ENCODE measurements around the gene TBC1D22A. TPM values are rescaled to one million over a fixed set of nuclear protein-coding genes. Genes with fewer than 3 reads are reported as not detected.
"Not testable (repeated sequence)": the region's sequence is repeated elsewhere in the genome, so short reads cannot be mapped to it uniquely, and the experiment has no call there.

TBC1D22A gene
- total and polyA plus RNA-seq, 8 donors: 13.3 to 53.1 (median 21.5) TPM

DNA sequence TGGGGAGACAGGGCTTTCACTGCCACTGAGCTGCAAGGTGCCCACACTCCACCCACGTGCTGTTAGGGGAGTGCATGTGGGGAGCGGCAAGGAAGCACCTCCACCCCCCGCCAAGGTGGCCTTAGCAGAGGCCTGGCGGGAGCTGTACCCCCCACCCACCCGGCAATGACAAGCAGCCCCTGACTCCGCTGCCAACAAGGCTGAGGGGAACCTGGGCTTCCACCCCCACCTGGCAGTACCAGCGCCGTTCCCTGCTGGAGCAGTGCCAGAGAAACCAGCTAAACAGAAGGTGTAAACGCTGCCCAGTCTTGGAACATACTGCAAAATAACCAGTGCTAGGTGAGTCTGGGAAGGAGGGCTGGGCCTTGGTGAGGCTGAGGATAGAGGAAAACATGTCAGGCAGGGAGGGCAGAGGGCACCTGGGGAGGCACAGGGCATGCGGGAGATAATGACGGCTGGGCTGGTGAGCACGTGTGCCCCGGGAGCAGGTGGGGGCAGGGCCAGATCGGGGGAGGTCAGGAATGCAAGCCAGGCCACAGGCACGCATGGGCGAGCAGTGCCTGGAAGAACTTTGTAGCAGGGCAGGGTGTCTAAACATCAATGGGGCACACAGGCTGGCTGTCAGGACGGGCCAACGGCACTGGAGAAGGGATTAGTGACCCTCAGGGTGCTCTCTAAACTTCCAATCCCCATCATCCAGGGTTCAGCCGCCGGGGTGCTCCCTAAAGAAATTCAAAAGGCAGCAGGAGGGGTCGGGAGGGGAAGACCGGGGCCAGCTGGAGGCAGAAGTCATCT is 31.0 kb upstream of the TBC1D22A start:
- peak; percentile 79 to 88 for DNase-seq
- Histone ChIP-seq H3K27me3 (no peaks in the 10 kb centered on the region), H3K36me3 (peaks cover 0 to 39% (median 5%) of the 10 kb centered on the region in 4 donors), H3K4me3 (no peak overlapping the region), H3K27ac (peak overlapping the region; percentile 52 to 77 (median 69)), H3K4me1 (peaks cover 74 to 99% (median 87%) of the 10 kb centered on the region in 4 donors), H3K9me3 (no peaks in the 10 kb centered on the region)
- WGBS, 5 donors: 28 to 50% (median 33%) methylated on average over 16 to 22 of the region's 22 CpGs
- intact Hi-C loops (cut with DNase I; ENCODE audit: low total_unique reads): no loop called here
- peak; percentile 11 to 60 (median 56) for TF ChIP-seq POLR2AphosphoS5 (IDR thresholded peaks at IDR 0.05)
- no peak for TF ChIP-seq POLR2A (IDR thresholded peaks at IDR 0.05)

- Histone ChIP-seq H3K9me3 (no peaks in the 10 kb centered on the region), H3K36me3 (peaks cover 0 to 33% (median 5%) of the 10 kb centered on the region in 4 donors), H3K27me3 (no peaks in the 10 kb centered on the region), H3K27ac (peak overlapping the region; percentile 52 to 77 (median 69)), H3K4me1 (peaks cover 74 to 100% (median 89%) of the 10 kb centered on the region in 4 donors), H3K4me3 (no peak overlapping the region)
- DNase-seq: no peak
- TF ChIP-seq EP300 (IDR thresholded peaks at IDR 0.05) (no peak), POLR2AphosphoS5 (IDR thresholded peaks at IDR 0.05) (no peak), POLR2A (IDR thresholded peaks at IDR 0.05) (no peak)
- TF ChIP-seq, protein P1, sequence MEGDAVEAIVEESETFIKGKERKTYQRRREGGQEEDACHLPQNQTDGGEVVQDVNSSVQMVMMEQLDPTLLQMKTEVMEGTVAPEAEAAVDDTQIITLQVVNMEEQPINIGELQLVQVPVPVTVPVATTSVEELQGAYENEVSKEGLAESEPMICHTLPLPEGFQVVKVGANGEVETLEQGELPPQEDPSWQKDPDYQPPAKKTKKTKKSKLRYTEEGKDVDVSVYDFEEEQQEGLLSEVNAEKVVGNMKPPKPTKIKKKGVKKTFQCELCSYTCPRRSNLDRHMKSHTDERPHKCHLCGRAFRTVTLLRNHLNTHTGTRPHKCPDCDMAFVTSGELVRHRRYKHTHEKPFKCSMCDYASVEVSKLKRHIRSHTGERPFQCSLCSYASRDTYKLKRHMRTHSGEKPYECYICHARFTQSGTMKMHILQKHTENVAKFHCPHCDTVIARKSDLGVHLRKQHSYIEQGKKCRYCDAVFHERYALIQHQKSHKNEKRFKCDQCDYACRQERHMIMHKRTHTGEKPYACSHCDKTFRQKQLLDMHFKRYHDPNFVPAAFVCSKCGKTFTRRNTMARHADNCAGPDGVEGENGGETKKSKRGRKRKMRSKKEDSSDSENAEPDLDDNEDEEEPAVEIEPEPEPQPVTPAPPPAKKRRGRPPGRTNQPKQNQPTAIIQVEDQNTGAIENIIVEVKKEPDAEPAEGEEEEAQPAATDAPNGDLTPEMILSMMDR (IDR thresholded peaks at IDR 0.05): no peak
- intact Hi-C loops (cut with DNase I; ENCODE audit: low total_unique reads): no loop called here
- 68 to 81% (median 70%) methylated on average over 14 of the region's 14 CpGs for WGBS, 5 donors
Measured at GRCh38 chr22:46732041-46732379, 30.4 kb upstream of the TBC1D22A start.

DNA sequence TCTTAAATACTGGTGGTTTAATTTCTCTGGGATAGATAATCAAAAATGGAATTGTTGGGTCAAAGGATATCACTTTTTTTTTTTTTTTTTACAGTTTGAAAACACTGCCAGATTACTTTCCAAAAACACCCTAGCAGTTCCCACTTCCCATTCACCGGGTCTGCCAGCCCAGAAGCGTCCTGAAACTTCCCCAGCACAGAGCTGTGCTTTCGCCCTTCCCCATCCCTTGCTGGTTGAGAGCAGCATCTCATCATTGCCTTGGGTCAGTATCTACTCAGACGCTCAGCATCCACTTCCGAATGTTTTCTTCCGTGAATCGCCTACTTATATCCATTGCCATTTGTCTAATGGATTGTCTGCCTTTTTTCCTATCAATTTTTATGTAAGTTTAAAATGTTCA is 29.9 kb upstream of the TBC1D22A start:
- 57 to 78% (median 62%) methylated on average over 7 of the region's 7 CpGs for WGBS, 5 donors
- peak overlapping the region in 3 of 5 donors; percentile 63 to 77 (median 74) for H3K27ac ChIP-seq
- intact Hi-C loops (cut with DNase I; ENCODE audit: low total_unique reads): no loop called here
- no peaks in the 10 kb centered on the region for H3K9me3 ChIP-seq
- no peak for DNase-seq
- peaks cover 79 to 99% (median 91%) of the 10 kb centered on the region in 4 donors for H3K4me1 ChIP-seq
- H3K27me3 ChIP-seq: no peaks in the 10 kb centered on the region
- no peak overlapping the region for H3K4me3 ChIP-seq
- H3K36me3 ChIP-seq: peaks cover 0 to 29% (median 5%) of the 10 kb centered on the region in 4 donors
- TF ChIP-seq POLR2AphosphoS5 (IDR thresholded peaks at IDR 0.05): no peak
- TF ChIP-seq, protein P1 (IDR thresholded peaks at IDR 0.05): no peak
- TF ChIP-seq EP300 (IDR thresholded peaks at IDR 0.05): no peak
- TF ChIP-seq POLR2A (IDR thresholded peaks at IDR 0.05): no peak

DNA sequence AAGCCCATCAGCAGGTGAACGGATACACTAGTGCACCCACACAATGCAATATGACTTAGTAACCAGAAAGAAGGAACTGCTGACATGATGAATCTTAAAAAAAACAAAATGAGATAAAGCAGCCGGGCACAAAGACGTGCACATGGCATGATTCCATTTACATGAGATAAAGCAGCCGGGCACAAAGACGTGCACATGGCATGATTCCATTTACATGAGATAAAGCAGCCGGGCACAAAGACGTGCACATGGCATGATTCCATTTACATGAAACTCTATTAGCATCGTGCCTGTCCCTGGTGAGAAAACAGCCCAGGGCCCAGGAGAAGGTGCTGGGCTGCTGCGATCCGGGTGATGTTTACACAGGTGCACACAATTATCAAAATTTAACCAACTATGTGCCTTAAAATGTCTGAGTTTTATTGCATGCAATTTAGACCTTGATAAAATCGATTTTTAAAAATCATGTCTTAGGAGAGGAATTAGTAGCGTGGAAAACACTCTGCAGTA is 28.2 kb upstream of the TBC1D22A start:
- TF ChIP-seq EP300 (IDR thresholded peaks at IDR 0.05): peak; percentile 37
- peak; percentile 44 to 74 (median 67) for TF ChIP-seq POLR2AphosphoS5 (IDR thresholded peaks at IDR 0.05)
- H3K36me3 ChIP-seq: peaks cover 0 to 15% (median 0%) of the 10 kb centered on the region in 4 donors
- DNase-seq; H3K27me3 ChIP-seq; H3K4me3 ChIP-seq; intact Hi-C loops (cut with DNase I; ENCODE audit: low total_unique reads); H3K9me3 ChIP-seq: not testable (repeated sequence)
- peaks cover 78 to 91% (median 87%) of the 10 kb centered on the region in 4 donors for H3K4me1 ChIP-seq
- 14 to 27% (median 16%) methylated on average over 12 of the region's 12 CpGs for WGBS, 5 donors
- H3K27ac ChIP-seq: peak overlapping the region in 4 of 5 donors; percentile 92 to 96 (median 95)

GRCh38 chr22:46734830-46735453 is 27.5 kb upstream of the TBC1D22A start:
- Histone ChIP-seq H3K9me3 (no peaks in the 10 kb centered on the region), H3K4me1 (peaks cover 83 to 91% (median 87%) of the 10 kb centered on the region in 4 donors), H3K36me3 (peaks cover 0 to 11% (median 0%) of the 10 kb centered on the region in 4 donors), H3K27me3 (no peaks in the 10 kb centered on the region), H3K27ac (peak overlapping the region; percentile 59 to 96 (median 95)), H3K4me3 (peak overlapping the region in 2 of 4 donors; percentile 10 to 86)
- peak; percentile 56 to 73 for DNase-seq
- intact Hi-C loops (cut with DNase I; ENCODE audit: low total_unique reads): no loop called here
- TF ChIP-seq, protein P1 (IDR thresholded peaks at IDR 0.05): no peak
- TF ChIP-seq EP300 (IDR thresholded peaks at IDR 0.05): peak; percentile 27
- WGBS, 5 donors: 16 to 29% (median 23%) methylated on average over 12 of the region's 12 CpGs
